ENCODE data around the gene C20orf204. TPM values are rescaled to one million over a fixed set of nuclear protein-coding genes. Genes with fewer than 3 reads are reported as not detected.
A peak's percentile ranks its signal among the peaks of the same experiment; 100 is the strongest.

C20orf204 gene
- total RNA-seq, 2 experiments from 2014 or later, result 9.7 to 9.8 TPM

DNA sequence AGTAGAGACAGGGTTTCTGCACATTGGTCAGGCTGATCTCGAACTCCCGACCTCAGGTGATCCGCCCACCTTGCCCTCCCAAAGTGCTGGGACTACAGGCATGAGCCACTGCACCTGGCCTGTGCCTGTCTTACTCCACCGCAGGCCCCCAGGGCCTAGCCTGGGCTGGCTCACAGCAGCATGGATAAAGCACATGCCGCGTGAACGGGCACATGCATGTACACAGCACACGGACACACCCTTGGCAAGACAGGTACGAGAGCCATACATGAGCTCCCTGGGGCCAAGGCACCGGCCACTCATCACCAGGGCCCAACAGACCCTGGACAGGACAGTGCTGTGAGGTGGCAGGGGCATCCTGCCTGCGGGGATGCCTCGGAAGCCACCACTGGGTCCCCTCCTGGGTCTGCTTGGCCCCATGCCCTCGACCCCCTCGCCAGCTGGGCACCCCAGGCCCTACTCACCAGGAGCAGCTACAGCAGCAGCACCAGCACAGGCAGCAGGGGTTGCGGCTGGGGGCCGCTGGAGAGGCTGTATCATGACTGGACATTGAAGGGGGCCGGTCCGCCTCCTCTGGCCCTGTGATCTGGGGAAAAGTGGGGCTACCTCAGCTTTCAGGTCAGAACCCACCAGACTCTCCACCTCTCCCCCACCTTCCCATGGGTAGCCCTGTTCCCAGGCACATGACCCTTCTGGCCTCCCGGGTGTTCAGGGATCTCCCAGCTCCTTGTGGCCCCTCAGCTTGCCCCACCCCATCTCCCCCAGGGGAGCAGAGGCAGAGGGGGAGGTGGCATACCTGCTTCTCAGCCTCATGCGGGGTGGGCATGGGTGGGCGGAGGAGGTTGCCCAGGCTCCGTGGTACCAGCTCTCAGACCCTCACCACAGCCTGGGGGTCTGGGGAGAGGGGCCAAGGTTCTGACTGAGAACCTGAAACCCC lies 40.3 kb downstream of the C20orf204 start:
- POLR2A ChIA-PET, result interaction anchor here (0.8 to 7.0 kb wide), 9 partner anchors 9 to 555 kb away, joined by 3 to 114 read pairs (median 5); partner anchors contain the start of genes PPDPF, SAMD10 and TCEA2

DNA sequence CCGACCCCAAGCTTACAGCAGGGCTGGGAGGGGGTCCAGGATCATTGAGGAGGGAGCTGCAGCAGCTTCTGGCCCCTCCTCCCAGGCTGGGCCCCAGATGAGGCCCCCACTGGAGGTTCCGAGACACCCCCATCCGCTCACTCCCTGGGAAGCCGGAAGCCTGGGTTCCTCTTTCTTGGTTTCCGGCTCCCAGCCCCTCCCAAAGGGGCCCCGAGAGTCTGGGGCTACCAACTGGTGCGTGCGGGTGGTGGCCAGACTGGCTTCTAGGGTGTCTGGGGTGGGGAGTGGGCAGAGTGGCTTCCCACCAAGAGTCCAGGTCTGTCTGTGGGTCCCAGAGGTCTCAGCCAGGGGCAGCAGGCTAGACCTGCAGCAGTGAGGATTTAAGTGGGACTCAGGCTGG lies 41.1 kb downstream of the C20orf204 start:
- Mint-ChIP-seq H3K36me3 (peaks cover 14% of the 10 kb centered on the region), H3K27ac (peak overlapping the region; percentile 94), H3K27me3 (no peaks in the 10 kb centered on the region), H3K4me3 (peak overlapping the region; percentile 96), H3K4me1 (peaks cover 29% of the 10 kb centered on the region), H3K9me3 (no peaks in the 10 kb centered on the region)
- DNase-seq (peak; percentile 70), ATAC-seq (ENCODE audit: low read depth) (peak; percentile 23)
- POLR2A ChIA-PET, result interaction anchor here (0.8 to 7.0 kb wide), 9 partner anchors 10 to 248 kb away, joined by 3 to 114 read pairs (median 5); partner anchors contain the start of genes SAMD10 and TCEA2

More for the DNA sequence above, 40.3 kb downstream of the C20orf204 start:
- H3K27me3 Mint-ChIP-seq, result no peaks in the 10 kb centered on the region
- peaks cover 14% of the 10 kb centered on the region for H3K36me3 Mint-ChIP-seq
- DNase-seq (no peak), ATAC-seq (ENCODE audit: low read depth) (no peak)
- no peaks in the 10 kb centered on the region for H3K9me3 Mint-ChIP-seq
- H3K4me1 Mint-ChIP-seq, result peaks cover 24% of the 10 kb centered on the region
- H3K27ac Mint-ChIP-seq, result peak overlapping the region; percentile 48
- peak overlapping the region; percentile 96 for H3K4me3 Mint-ChIP-seq

DNA sequence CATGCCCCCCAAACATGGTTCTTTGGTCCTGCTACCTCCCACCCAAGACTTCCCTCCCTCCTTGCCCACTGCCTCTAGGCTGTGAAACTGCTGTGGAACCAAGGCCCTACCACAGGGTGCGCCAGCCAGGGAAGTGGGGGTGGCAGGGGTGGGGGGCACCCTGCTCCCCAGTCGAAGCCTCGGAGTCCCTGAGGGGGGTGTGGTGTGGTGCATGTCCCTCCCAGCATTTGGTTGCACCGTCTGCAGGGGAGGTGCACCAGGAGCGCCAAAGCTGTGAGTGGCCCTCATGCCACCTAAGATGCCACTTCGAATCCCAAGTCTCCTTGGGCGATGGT lies 41.5 kb downstream of the C20orf204 start:
- peaks cover 29% of the 10 kb centered on the region for H3K4me1 Mint-ChIP-seq
- H3K27me3 Mint-ChIP-seq, result peaks cover 2% of the 10 kb centered on the region
- peak overlapping the region; percentile 96 for H3K4me3 Mint-ChIP-seq
- no peaks in the 10 kb centered on the region for H3K9me3 Mint-ChIP-seq
- POLR2A ChIA-PET, result interaction anchor here (0.8 to 7.0 kb wide), 14 partner anchors 10 to 342 kb away, joined by 3 to 114 read pairs (median 4); partner anchors contain the start of genes SAMD10, TCEA2 and UCKL1
- DNase-seq (no peak), ATAC-seq (ENCODE audit: low read depth) (peak; percentile 7)
- H3K36me3 Mint-ChIP-seq, result peaks cover 14% of the 10 kb centered on the region
- H3K27ac Mint-ChIP-seq, result peak overlapping the region; percentile 94

DNA sequence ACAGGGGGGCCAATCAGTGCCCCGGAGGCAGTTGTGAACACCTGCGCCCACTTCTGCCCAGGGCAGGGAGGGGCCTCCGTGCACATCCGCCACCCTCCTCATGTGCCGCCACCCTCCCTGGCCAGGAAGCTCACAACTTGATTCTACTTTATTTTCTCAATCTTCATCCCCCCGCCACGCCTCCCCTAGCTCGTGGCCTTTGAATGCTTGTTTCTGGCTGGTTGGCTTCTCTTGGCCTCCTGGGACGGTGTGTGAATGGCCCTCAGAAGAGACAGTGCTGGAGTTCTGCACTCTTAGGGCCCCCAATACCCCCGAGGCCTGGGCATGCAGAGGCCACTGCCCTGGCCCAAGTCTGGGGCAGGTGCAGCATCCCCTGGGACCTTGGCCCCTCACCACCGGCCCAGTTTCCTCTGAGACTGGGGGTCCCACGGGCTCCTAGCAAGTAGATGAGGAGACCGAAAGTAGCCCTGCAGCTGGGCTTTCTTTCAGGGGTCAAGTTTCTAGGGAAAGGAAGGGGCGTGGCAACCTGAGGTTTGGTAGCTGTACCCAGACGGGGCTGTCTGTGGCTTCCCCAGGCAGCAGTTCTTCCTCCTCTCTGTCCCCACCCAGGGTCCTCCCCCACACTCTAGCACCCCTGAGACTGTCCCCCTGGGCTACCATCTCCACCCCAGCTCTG lies 42.0 kb downstream of the C20orf204 start:
- ATAC-seq (ENCODE audit: low read depth), result peak; percentile 62
- H3K27me3 Mint-ChIP-seq, result peaks cover 2% of the 10 kb centered on the region
- peak overlapping the region; percentile 94 for H3K27ac Mint-ChIP-seq
- peak overlapping the region; percentile 96 for H3K4me3 Mint-ChIP-seq
- H3K36me3 Mint-ChIP-seq, result peaks cover 14% of the 10 kb centered on the region
- H3K4me1 Mint-ChIP-seq, result peaks cover 32% of the 10 kb centered on the region
- POLR2A ChIA-PET, result interaction anchor here (0.6 to 7.0 kb wide), 14 partner anchors 11 to 420 kb away, joined by 3 to 114 read pairs (median 4); partner anchors contain the start of genes RTEL1, SAMD10, TCEA2 and UCKL1
- DNase-seq, result peak; percentile 78
- H3K9me3 Mint-ChIP-seq, result no peaks in the 10 kb centered on the region

DNA sequence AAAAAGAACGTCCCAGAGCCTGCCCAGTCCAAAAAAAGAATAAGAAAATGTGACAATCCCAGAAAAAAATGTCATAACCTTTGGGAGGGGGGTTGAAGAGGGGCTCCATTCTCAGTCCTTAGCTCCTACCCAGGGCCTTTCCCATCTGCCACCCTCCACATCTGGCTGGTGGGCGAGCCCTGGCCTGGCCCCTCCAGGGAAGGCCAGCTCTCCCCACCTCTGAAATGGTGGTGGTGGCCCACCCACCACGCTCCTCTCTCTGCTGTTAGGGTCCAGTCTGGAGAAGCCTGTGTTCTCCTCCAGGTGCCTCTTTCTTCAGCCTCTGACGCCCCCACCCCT lies 42.9 kb downstream of the C20orf204 start:
- ATAC-seq (ENCODE audit: low read depth), result no peak
- peak overlapping the region; percentile 96 for H3K4me3 Mint-ChIP-seq
- H3K9me3 Mint-ChIP-seq, result no peaks in the 10 kb centered on the region
- peaks cover 5% of the 10 kb centered on the region for H3K27me3 Mint-ChIP-seq
- H3K4me1 Mint-ChIP-seq, result peaks cover 32% of the 10 kb centered on the region
- H3K27ac Mint-ChIP-seq, result peak overlapping the region; percentile 94
- no peak for DNase-seq
- H3K36me3 Mint-ChIP-seq, result peaks cover 11% of the 10 kb centered on the region
- POLR2A ChIA-PET, result interaction anchor here (0.6 to 7.0 kb wide), 10 partner anchors 12 to 1427 kb away, joined by 3 to 114 read pairs (median 6); partner anchors contain the start of genes C20orf204, PRPF6, SAMD10 and TCEA2

DNA sequence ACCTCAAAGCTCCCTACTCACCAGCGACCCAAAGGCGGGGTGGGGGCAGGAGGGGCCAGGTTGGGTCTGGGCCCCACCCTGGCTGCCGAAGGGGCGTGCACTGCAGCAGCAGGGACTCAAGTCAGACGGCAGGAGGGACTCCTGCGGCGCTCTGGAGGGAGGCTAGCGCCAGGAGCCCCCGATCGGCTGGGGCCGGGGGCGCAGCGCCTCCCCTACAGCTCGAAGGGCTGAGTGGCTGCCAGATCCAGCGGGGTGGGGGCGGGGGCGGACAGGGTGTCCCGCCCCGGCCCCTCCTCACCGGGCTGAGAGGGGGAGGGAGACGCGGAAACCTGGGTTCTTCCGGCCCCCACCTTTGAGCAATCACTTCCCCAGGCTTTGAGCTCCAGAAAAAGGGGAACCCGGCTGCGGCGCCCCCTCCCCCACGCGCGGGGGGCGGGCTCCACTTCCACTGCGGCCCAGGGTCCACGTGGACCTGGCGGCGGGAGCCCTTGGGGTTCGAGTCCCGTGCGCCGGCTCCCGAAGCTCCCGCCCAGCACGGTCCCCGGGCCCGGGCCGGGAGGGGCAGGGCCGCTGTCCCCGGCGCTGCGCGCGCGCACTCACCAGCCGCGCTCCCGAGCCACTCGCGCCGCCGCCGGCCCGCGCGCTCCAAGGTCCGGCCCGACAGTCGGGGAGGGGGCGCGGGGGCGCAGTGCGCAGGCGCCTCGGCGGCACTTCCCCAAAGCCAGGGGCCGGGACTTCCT lies 43.5 kb downstream of the C20orf204 start, which contains the start of gene RGS19:
Gene RGS19 (minus strand): TSS at position 246 of the 740 bp plus-strand sequence. CDS start 2,632 bp downstream, outside the sequence.
- DNase-seq (peak; percentile 87), ATAC-seq (ENCODE audit: low read depth) (peak; percentile 27)
- POLR2A ChIA-PET, result interaction anchor here (0.6 to 7.0 kb wide), 10 partner anchors 12 to 1428 kb away, joined by 3 to 114 read pairs (median 6); partner anchors contain the start of genes C20orf204, PRPF6, SAMD10 and TCEA2
- Mint-ChIP-seq H3K36me3 (peaks cover 11% of the 10 kb centered on the region), H3K4me3 (peak within 1 kb of the TSS; percentile 96), H3K27ac (peak within 1 kb of the TSS; percentile 94), H3K9me3 (no peaks in the 10 kb centered on the region), H3K27me3 (peaks cover 9% of the 10 kb centered on the region), H3K4me1 (peaks cover 35% of the 10 kb centered on the region)

DNA sequence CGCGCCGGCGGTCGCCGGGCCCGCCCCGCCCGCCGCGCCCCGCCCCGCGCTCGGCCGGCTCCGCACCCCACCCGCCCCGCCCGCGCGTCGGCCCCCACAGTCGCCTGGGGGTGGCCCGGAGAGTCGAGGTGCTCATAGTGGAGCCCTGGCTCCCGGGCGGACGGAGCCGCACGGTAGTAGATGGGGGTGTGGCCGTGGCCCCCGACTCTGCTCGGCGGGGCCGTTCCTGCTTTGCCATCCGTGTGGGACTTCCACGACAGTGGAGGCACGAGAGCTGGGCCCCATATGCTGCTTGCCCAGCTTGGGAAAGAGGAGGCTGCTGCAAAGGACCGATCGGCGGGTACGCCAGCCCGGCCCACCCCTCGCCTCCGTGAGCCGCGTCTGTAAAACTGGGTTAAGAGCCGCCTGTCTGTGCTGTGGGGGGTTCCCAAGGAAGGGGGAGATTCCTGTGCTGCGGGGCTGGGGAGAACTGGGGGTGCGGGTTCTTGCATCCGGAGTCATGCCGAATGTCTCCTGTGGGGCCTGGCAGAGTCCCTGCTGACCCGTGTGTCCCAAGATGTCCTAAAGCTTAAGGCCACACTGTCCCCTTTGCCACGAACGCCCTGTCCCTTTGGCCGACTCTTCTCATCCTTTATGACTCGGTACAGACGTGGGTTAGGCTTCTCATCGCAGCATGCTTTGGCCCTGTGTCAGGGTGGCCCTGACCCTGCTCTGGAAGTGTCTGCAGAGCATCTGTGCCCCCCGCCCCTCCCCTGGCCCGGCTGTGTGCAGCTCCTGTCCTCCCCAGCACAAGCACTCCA lies 44.2 kb downstream of the C20orf204 start, which contains the start of gene OPRL1:
Gene OPRL1 (plus strand): TSS at position 70 of the 800 bp plus-strand sequence. CDS start 12,639 bp downstream, outside the sequence.
- Mint-ChIP-seq H3K9me3 (no peaks in the 10 kb centered on the region), H3K27me3 (peaks cover 15% of the 10 kb centered on the region), H3K36me3 (peaks cover 11% of the 10 kb centered on the region), H3K27ac (peak within 1 kb of the TSS; percentile 94), H3K4me1 (peaks cover 36% of the 10 kb centered on the region), H3K4me3 (peak within 1 kb of the TSS; percentile 96)
- ATAC-seq (ENCODE audit: low read depth), result peak; percentile 35
- POLR2A ChIA-PET, result interaction anchor here (0.7 to 7.0 kb wide), 7 partner anchors 13 to 100 kb away, joined by 3 to 114 read pairs (median 16); partner anchors contain the start of genes C20orf204, PRPF6, SAMD10 and TCEA2
- no peak for DNase-seq

DNA sequence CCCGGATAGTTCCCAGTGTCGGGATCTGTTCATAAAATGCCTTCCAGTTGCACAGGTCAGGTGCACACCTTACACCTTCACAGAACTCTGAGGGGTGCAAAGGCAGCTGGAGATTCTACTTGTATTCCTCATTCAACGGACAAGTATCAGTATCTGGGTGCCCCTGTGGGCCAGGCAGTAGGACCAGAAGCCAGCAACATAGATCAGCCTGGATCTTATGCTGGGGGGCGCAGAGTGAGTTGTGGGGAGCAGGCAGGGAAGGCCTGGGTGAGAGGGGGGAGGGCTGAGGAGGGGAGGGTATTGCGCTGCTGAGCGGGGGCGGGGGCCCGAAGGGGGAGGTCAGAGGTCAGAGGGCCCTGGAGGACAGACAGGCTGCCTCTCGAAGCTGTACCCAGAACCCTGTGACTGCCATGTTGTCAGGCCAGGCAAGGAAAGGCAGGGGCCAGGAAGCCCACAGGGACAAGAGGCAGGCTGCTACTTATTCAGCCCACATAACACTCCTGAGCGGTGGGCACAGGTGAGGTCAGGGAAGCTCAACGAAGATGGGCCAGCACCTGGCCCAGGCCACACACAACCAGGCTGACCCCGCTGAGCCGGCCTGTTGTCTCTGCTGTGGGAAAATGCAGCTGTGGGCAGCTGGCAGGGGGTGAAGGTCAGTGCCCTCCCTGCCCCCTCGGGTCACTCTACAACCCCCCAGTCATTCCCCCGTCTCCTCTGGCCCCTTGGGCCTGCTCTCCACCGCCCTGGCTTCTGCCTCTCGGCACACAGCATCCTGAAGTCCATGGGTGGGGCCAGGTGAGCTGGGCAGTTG lies 45.0 kb downstream of the C20orf204 start:
- Mint-ChIP-seq H3K9me3 (no peaks in the 10 kb centered on the region), H3K27me3 (peaks cover 22% of the 10 kb centered on the region), H3K4me1 (peaks cover 30% of the 10 kb centered on the region), H3K4me3 (peak overlapping the region; percentile 82), H3K27ac (peak overlapping the region; percentile 72), H3K36me3 (peaks cover 6% of the 10 kb centered on the region)
- POLR2A ChIA-PET, result interaction anchor here (0.7 to 7.0 kb wide), 4 partner anchors 14 to 42 kb away, joined by 3 to 114 read pairs (median 16); no protein-coding TSS in a partner anchor
- ATAC-seq (ENCODE audit: low read depth), result no peak
- no peak for DNase-seq

DNA sequence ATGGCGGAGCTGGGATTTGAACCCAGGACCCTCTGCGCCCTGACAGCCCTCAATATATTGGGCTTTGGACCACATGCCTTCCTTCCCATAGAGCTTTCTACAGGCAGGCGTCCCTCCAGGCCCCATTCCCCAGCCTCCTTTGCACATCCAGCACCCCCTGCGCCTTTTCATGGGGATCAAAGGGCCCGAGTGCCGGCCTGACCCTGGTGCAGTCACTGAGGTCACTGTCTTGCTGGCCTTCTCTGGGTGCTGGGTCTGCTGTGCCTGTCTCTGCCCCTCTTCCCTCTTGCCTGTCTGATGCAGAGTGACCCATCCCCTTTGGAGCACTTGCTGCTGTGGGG lies 45.6 kb downstream of the C20orf204 start:
- Mint-ChIP-seq H3K27ac (peak overlapping the region; percentile 9), H3K36me3 (peaks cover 5% of the 10 kb centered on the region), H3K4me3 (peak overlapping the region; percentile 5), H3K27me3 (peaks cover 25% of the 10 kb centered on the region), H3K4me1 (peaks cover 29% of the 10 kb centered on the region), H3K9me3 (peaks cover under 1% of the 10 kb centered on the region)
- DNase-seq (no peak), ATAC-seq (ENCODE audit: low read depth) (no peak)
- POLR2A ChIA-PET, result interaction anchor here (1.0 to 1.2 kb wide), 2 partner anchors 41 to 561 kb away, joined by 3 to 4 read pairs; no protein-coding TSS in a partner anchor

DNA sequence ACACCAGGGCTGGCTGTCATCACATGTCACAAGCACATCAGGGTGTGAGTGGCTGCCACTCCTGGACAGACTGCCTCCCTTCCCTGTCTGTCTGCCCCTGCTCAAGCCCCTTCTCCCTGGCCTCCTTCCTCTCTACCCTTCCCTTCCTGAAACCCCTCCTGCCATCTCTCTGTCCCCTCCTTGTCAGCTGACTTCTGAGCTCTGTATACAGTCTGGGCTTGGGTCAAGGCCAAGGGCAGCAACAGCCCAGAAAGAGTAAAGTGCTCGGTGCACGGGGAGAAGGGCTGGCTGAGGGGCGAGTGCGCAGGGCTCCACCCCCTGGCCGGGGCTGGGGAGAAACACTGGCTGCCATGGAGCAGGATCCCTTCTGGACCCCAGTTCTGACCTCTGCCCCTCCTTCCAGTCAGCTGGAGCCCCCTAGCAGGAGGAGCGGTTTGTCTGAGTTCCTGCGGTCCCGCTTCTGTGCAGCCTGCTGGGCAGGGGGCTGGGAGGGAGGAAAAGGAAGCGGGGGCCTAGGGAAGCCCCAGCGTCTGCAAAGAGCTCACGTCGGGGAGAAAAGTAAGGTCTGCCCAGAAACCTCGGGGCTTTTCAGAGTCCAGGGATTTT lies 46.2 kb downstream of the C20orf204 start:
- peak overlapping the region; percentile 82 for H3K4me3 Mint-ChIP-seq
- H3K9me3 Mint-ChIP-seq, result peaks cover 2% of the 10 kb centered on the region
- ATAC-seq (ENCODE audit: low read depth), result no peak
- H3K4me1 Mint-ChIP-seq, result peaks cover 28% of the 10 kb centered on the region
- H3K27me3 Mint-ChIP-seq, result peaks cover 28% of the 10 kb centered on the region
- POLR2A ChIA-PET, result interaction anchor here (1.0 to 1.2 kb wide), 3 partner anchors 42 to 561 kb away, joined by 3 to 4 read pairs (median 3); partner anchors contain the start of gene DNAJC5
- DNase-seq, result peak; percentile 48
- H3K36me3 Mint-ChIP-seq, result peaks cover 5% of the 10 kb centered on the region
- peak overlapping the region; percentile 9 for H3K27ac Mint-ChIP-seq

Measured in activated naive CD8-positive, alpha-beta T cell treated with anti-CD3 and anti-CD28 coated beads, Interleukin-2, amount 10 ng/mL, durations not matched to agents 7 days and 5 days (primary cell).